Measurements from ENCODE around the gene TTI1.

DNA sequence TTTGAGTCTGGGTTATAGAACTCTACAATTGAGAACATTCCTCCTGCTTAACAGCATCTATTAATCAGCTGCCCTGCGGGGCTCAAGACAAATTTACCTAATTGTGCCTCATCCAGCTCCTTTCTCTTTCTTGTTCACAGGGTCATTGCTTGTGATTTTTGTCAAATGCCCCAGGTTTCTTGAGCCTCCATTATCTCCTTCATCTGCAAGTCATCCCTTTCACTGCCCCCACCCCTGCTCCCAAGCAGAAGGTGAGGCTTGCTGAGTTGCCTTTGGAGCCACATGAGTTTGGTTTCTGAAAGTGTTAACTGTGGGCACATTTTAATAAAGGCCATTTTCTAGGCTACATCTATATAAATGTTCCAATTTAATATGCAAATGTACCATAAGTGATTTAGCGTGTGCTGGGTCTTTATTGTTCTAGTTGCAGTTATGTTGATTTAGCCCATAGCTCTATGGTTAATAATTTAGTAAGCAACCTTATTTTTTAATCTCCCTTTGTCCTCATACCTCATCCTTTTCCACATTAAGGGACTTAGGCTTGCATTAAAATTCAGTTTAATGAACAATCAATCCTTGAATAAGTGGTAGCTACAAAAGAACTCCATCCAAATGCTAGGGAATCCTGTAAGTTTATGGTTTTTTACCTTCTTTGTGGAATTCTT is 74.3 kb downstream of the TTI1 start:
- TF ChIP-seq POLR2AphosphoS5 (IDR thresholded peaks at IDR 0.05) (no peak), EP300 (IDR thresholded peaks at IDR 0.05; ENCODE audit: low read depth) (no peak)
- TF ChIP-seq, protein P1, sequence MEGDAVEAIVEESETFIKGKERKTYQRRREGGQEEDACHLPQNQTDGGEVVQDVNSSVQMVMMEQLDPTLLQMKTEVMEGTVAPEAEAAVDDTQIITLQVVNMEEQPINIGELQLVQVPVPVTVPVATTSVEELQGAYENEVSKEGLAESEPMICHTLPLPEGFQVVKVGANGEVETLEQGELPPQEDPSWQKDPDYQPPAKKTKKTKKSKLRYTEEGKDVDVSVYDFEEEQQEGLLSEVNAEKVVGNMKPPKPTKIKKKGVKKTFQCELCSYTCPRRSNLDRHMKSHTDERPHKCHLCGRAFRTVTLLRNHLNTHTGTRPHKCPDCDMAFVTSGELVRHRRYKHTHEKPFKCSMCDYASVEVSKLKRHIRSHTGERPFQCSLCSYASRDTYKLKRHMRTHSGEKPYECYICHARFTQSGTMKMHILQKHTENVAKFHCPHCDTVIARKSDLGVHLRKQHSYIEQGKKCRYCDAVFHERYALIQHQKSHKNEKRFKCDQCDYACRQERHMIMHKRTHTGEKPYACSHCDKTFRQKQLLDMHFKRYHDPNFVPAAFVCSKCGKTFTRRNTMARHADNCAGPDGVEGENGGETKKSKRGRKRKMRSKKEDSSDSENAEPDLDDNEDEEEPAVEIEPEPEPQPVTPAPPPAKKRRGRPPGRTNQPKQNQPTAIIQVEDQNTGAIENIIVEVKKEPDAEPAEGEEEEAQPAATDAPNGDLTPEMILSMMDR (IDR thresholded peaks at IDR 0.05): no peak
